ENCODE results near the gene MICAL2.

Gene MICAL2

DNA sequence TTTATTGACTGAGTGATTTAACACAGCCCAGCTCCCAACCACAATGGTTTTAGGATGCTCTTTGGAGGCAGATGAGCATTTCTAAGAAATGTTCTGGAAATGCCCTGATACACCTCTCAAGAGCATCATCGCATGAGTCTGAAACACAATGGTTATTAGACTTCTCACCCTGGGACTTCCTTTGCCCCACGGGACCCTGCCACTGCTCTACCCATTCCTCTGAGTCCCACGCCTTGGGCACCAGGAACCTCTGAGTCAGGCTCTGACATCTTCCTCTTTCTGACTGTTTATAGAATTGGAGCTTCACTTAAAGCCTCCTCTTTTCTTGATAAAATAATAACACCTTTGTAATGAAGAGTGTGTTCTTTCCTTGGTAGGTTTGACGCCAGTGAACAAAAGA lies 181.4 kb downstream of the MICAL2 start (continued):
- no peak for TF ChIP-seq GLI2 (tag by site-specific recombination; IDR thresholded peaks at IDR 0.05; ENCODE audit: borderline replicate concordance, low read depth)

DNA sequence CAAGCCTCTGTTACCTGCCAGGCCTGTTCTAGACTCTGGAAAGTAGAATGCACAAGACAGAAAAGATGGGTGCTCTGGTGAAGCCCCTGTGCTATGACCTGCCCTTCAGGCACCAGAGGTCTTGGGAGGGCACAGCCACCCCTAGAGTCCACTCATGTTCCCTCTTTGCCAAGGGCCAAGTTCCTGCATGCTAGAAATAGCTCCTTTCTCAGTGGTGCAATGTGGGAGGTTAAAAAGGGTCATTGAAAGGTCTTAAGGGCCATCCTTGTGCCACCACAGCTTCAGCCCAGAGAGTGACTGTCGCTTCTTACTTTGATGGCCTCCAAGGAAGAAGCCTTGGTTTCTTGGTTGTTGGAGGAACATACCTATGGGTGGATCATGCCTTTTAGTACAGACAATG lies 182.4 kb downstream of the MICAL2 start:
- CTCF ChIA-PET: interaction anchor here (0.5 to 1.4 kb wide), 8 partner anchors 12 to 920 kb away, joined by 3 to 7 read pairs (median 4); no protein-coding TSS in a partner anchor
- no peak overlapping the region for H3K4me3 ChIP-seq (ENCODE audit: low read depth, low read length)
- POLR2A ChIA-PET: no interaction called here
- H3K27ac ChIP-seq (ENCODE audit: extremely low read depth, low read depth, low read length): no peak overlapping the region
- TF ChIP-seq ZNF37A (tag by site-specific recombination; IDR thresholded peaks at IDR 0.05) (no peak), SALL2 (tag by site-specific recombination; IDR thresholded peaks at IDR 0.05; ENCODE audit: borderline replicate concordance) (no peak), ZNF654 (tag by site-specific recombination; IDR thresholded peaks at IDR 0.05; ENCODE audit: low read depth) (no peak), ZNF514 (tag by site-specific recombination; IDR thresholded peaks at IDR 0.05) (no peak), KLF10 (tag by site-specific recombination; IDR thresholded peaks at IDR 0.05) (no peak), KLF7 (tag by site-specific recombination; IDR thresholded peaks at IDR 0.05; ENCODE audit: borderline replicate concordance) (no peak)
- H3K4me1 ChIP-seq (ENCODE audit: control insufficient read depth, insufficient read depth, low read length): no peaks in the 10 kb centered on the region
- H3K36me3 ChIP-seq (ENCODE audit: control insufficient read depth in 2 of 2, insufficient read depth in 1 of 2, low read length in 2 of 2): no peaks in the 10 kb centered on the region
- H3K9me3 ChIP-seq (ENCODE audit: control insufficient read depth, insufficient read depth, low read depth, low read length): no peaks in the 10 kb centered on the region

DNA sequence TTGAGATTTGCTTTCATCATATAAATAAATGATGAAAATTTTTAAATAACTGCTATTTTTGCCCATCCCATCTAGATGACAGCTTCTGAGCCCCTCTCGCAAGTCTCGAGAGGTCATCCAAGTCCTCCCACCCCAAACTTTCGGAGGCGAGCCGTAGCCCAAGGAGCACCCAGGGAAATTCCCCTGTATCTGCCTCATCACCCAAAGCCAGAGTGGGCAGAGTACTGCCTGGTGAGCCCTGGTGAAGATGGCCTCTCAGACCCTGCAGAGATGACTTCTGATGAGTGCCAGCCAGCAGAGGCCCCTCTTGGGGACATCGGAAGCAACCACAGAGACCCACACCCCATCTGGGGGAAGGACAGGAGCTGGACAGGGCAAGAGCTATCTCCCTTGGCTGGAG lies 183.1 kb downstream of the MICAL2 start:
- H3K36me3 ChIP-seq (ENCODE audit: control insufficient read depth in 2 of 2, insufficient read depth in 1 of 2, low read length in 2 of 2): no peaks in the 10 kb centered on the region
- H3K9me3 ChIP-seq (ENCODE audit: control insufficient read depth, insufficient read depth, low read depth, low read length): no peaks in the 10 kb centered on the region
- TF ChIP-seq, protein P1, sequence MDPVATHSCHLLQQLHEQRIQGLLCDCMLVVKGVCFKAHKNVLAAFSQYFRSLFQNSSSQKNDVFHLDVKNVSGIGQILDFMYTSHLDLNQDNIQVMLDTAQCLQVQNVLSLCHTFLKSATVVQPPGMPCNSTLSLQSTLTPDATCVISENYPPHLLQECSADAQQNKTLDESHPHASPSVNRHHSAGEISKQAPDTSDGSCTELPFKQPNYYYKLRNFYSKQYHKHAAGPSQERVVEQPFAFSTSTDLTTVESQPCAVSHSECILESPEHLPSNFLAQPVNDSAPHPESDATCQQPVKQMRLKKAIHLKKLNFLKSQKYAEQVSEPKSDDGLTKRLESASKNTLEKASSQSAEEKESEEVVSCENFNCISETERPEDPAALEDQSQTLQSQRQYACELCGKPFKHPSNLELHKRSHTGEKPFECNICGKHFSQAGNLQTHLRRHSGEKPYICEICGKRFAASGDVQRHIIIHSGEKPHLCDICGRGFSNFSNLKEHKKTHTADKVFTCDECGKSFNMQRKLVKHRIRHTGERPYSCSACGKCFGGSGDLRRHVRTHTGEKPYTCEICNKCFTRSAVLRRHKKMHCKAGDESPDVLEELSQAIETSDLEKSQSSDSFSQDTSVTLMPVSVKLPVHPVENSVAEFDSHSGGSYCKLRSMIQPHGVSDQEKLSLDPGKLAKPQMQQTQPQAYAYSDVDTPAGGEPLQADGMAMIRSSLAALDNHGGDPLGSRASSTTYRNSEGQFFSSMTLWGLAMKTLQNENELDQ (tag by site-specific recombination; IDR thresholded peaks at IDR 0.05; ENCODE audit: low read depth): no peak
- TF ChIP-seq ZNF335 (tag by site-specific recombination; conservative IDR thresholded peaks at IDR 0.05): no peak
- TF ChIP-seq ZNF223 (tag by site-specific recombination; IDR thresholded peaks at IDR 0.05): no peak
- no peak for TF ChIP-seq ZNF843 (tag by site-specific recombination; IDR thresholded peaks at IDR 0.05)
- TF ChIP-seq, protein P2, sequence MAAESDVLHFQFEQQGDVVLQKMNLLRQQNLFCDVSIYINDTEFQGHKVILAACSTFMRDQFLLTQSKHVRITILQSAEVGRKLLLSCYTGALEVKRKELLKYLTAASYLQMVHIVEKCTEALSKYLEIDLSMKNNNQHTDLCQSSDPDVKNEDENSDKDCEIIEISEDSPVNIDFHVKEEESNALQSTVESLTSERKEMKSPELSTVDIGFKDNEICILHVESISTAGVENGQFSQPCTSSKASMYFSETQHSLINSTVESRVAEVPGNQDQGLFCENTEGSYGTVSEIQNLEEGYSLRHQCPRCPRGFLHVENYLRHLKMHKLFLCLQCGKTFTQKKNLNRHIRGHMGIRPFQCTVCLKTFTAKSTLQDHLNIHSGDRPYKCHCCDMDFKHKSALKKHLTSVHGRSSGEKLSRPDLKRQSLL (tag by site-specific recombination; IDR thresholded peaks at IDR 0.05): no peak
- TF ChIP-seq ZNF777 (tag by site-specific recombination; IDR thresholded peaks at IDR 0.05; ENCODE audit: borderline replicate concordance): no peak
- TF ChIP-seq OSR2 (tag by site-specific recombination; IDR thresholded peaks at IDR 0.05): no peak
- TF ChIP-seq ZBTB48 (tag by site-specific recombination; IDR thresholded peaks at IDR 0.05): no peak
- no peak for TF ChIP-seq ZNF521 (tag by site-specific recombination; IDR thresholded peaks at IDR 0.05)
- TF ChIP-seq ZNF214 (tag by site-specific recombination; IDR thresholded peaks at IDR 0.05; ENCODE audit: borderline replicate concordance): no peak
- TF ChIP-seq ZNF248 (tag by site-specific recombination; IDR thresholded peaks at IDR 0.05): no peak
- TF ChIP-seq SP3 (tag by site-specific recombination; IDR thresholded peaks at IDR 0.05): no peak
- TF ChIP-seq, protein P3, sequence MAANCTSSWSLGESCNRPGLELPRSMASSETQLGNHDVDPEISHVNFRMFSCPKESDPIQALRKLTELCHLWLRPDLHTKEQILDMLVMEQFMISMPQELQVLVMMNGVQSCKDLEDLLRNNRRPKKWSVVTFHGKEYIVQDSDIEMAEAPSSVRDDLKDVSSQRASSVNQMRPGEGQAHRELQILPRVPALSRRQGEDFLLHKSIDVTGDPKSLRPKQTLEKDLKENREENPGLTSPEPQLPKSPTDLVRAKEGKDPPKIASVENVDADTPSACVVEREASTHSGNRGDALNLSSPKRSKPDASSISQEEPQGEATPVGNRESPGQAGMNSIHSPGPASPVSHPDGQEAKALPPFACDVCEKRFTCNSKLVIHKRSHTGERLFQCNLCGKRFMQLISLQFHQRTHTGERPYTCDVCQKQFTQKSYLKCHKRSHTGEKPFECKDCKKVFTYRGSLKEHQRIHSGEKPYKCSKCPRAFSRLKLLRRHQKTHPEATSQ (tag by site-specific recombination; IDR thresholded peaks at IDR 0.05): no peak
- ChIA-PET CTCF (interaction anchor here (0.5 to 1.4 kb wide), 6 partner anchors 12 to 602 kb away, joined by 3 to 5 read pairs (median 4); no protein-coding TSS in a partner anchor), POLR2A (no interaction called here)
- H3K4me3 ChIP-seq (ENCODE audit: low read depth, low read length): no peak overlapping the region
- H3K4me1 ChIP-seq (ENCODE audit: control insufficient read depth, insufficient read depth, low read length): no peaks in the 10 kb centered on the region
- H3K27ac ChIP-seq (ENCODE audit: extremely low read depth, low read depth, low read length): no peak overlapping the region

Data from HEK293 (cell line).